ENCODE data around the gene SUGCT. TPM values are rescaled to one million over a fixed set of nuclear protein-coding genes. Genes with fewer than 3 reads are reported as not detected.

Gene SUGCT
- total and polyA plus RNA-seq, 10 donors: 1.4 to 13.6 (median 2.5) TPM

- Histone ChIP-seq H3K9me3 (peaks cover 0 to 27% (median 17%) of the 10 kb centered on the region in 8 donors), H3K27ac (no peak overlapping the region), H3K4me1 (no peaks in the 10 kb centered on the region), H3K4me3 (no peak overlapping the region), H3K27me3 (replicated peaks in 1 of 7) (no peaks in the 10 kb centered on the region), H3K36me3 (no peaks in the 10 kb centered on the region)
- no peak for DNase-seq
- WGBS, 5 donors: 87 to 92% (median 89%) methylated on average over 6 of the region's 6 CpGs
- intact Hi-C loops (cut with DNase I; ENCODE audit: low total_unique reads): no loop called here
- TF ChIP-seq POLR2AphosphoS5 (IDR thresholded peaks at IDR 0.05) (no peak), CTCF (IDR thresholded peaks at IDR 0.05 in 8 of 11, conservative IDR thresholded peaks at IDR 0.05 in 3 of 11) (no peak), POLR2A (IDR thresholded peaks at IDR 0.05) (no peak)
Observed at GRCh38 chr7:40439686-40440085, 304.9 kb downstream of the SUGCT start.

- intact Hi-C loops (cut with DNase I; ENCODE audit: low total_unique reads): no loop called here
- H3K4me1 ChIP-seq: no peaks in the 10 kb centered on the region
- no peak for DNase-seq
- WGBS, 5 donors: 77 to 90% (median 81%) methylated on average over 2 of the region's 2 CpGs
- no peaks in the 10 kb centered on the region for H3K27me3 ChIP-seq (replicated peaks in 1 of 7)
- H3K4me3 ChIP-seq: no peak overlapping the region
- TF ChIP-seq CTCF (IDR thresholded peaks at IDR 0.05 in 8 of 11, conservative IDR thresholded peaks at IDR 0.05 in 3 of 11) (no peak), POLR2AphosphoS5 (IDR thresholded peaks at IDR 0.05) (no peak), POLR2A (IDR thresholded peaks at IDR 0.05) (no peak)
- H3K36me3 ChIP-seq: no peaks in the 10 kb centered on the region
- no peak overlapping the region for H3K27ac ChIP-seq
- H3K9me3 ChIP-seq: peaks cover 0 to 12% (median 6%) of the 10 kb centered on the region in 8 donors
Observed at GRCh38 chr7:40447345-40447744, 312.5 kb downstream of the SUGCT start.

- Histone ChIP-seq H3K36me3 (no peaks in the 10 kb centered on the region), H3K27me3 (replicated peaks in 1 of 7) (no peaks in the 10 kb centered on the region), H3K27ac (no peak overlapping the region), H3K9me3 (no peaks in the 10 kb centered on the region), H3K4me1 (no peaks in the 10 kb centered on the region), H3K4me3 (no peak overlapping the region)
- DNase-seq: no peak
- intact Hi-C loops (cut with DNase I; ENCODE audit: low total_unique reads): no loop called here
- no peak for TF ChIP-seq POLR2A (IDR thresholded peaks at IDR 0.05)
- no peak for TF ChIP-seq CTCF (IDR thresholded peaks at IDR 0.05 in 8 of 11, conservative IDR thresholded peaks at IDR 0.05 in 3 of 11)
- no peak for TF ChIP-seq POLR2AphosphoS5 (IDR thresholded peaks at IDR 0.05)
Observed at GRCh38 chr7:40455485-40455884, 320.7 kb downstream of the SUGCT start.

GRCh38 chr7:40457776-40458480, 323.1 kb downstream of the SUGCT start:
- 88 to 93% (median 89%) methylated on average over 5 of the region's 5 CpGs for WGBS, 5 donors
- no peak overlapping the region for H3K4me3 ChIP-seq
- no peaks in the 10 kb centered on the region for H3K9me3 ChIP-seq
- DNase-seq: no peak
- no peak for TF ChIP-seq POLR2A (IDR thresholded peaks at IDR 0.05)
- no peak for TF ChIP-seq CTCF (IDR thresholded peaks at IDR 0.05 in 8 of 11, conservative IDR thresholded peaks at IDR 0.05 in 3 of 11)
- no peak for TF ChIP-seq POLR2AphosphoS5 (IDR thresholded peaks at IDR 0.05)
- H3K36me3 ChIP-seq: no peaks in the 10 kb centered on the region
- H3K4me1 ChIP-seq: no peaks in the 10 kb centered on the region
- H3K27me3 ChIP-seq (replicated peaks in 1 of 7): no peaks in the 10 kb centered on the region
- intact Hi-C loops (cut with DNase I; ENCODE audit: low total_unique reads): no loop called here
- no peak overlapping the region for H3K27ac ChIP-seq
